Liver (tissue), 9 donors: ENCODE data around the gene PHETA1. TPM values are rescaled to one million over a fixed set of nuclear protein-coding genes. Genes with fewer than 3 reads are reported as not detected.

ENCODE experiments used
- DNase-seq: peaks from one replicate; pipeline ENCODE4 v3.0.0-alpha.2; 2017; ENCODE audit warnings: low spot score
- H3K27ac ChIP-seq, 2 donors: one replicate each; pipeline ENCODE4 v1.7.0; 2013; ENCODE audit warnings: inconsistent platforms in 2 of 2, low read length in 2 of 2, control low read depth in 1 of 2, low read depth in 1 of 2, mild to moderate bottlenecking in 1 of 2
- H3K27me3 ChIP-seq, 4 donors: one replicate each; pipeline versions ENCODE4 v1.6.1 to v1.7.0; 2013; ENCODE audit warnings: low read length in 3 of 4, inconsistent platforms in 1 of 4, mild to moderate bottlenecking in 1 of 4, moderate library complexity in 1 of 4; ENCODE audit not compliant: control insufficient read depth in 4 of 4, insufficient read depth in 4 of 4
- H3K36me3 ChIP-seq, 4 donors: one replicate each; pipeline versions ENCODE4 v1.6.1 to v1.7.0; 2013; ENCODE audit warnings: low read length in 3 of 4, mild to moderate bottlenecking in 3 of 4, low read depth in 1 of 4, moderate library complexity in 1 of 4; ENCODE audit not compliant: control insufficient read depth in 4 of 4, insufficient read depth in 3 of 4
- H3K4me1 ChIP-seq, 4 donors: one replicate each; pipeline versions ENCODE4 v1.6.1 to v1.7.0; 2013; ENCODE audit warnings: low read length in 3 of 4, mild to moderate bottlenecking in 3 of 4, moderate library complexity in 1 of 4; ENCODE audit not compliant: control insufficient read depth in 4 of 4, insufficient read depth in 4 of 4
- H3K4me3 ChIP-seq, 3 donors: one replicate each; pipeline versions ENCODE4 v1.6.1 to v1.7.0; 2013; ENCODE audit warnings: low read length in 3 of 3, control low read depth in 1 of 3, low read depth in 1 of 3, mild to moderate bottlenecking in 1 of 3
- H3K9ac ChIP-seq, 2 donors: one replicate each; pipeline ENCODE4 v1.7.0; 2013; ENCODE audit warnings: low read length in 2 of 2, mild to moderate bottlenecking in 2 of 2, moderate library complexity in 2 of 2, control low read depth in 1 of 2, low read depth in 1 of 2
- H3K9me3 ChIP-seq, 4 donors: one replicate each; pipeline versions ENCODE4 v1.6.1 to v1.7.0; 2013; ENCODE audit warnings: low read length in 3 of 4; ENCODE audit not compliant: control insufficient read depth in 4 of 4
- EGR1 ChIP-seq, 2 donors: IDR thresholded peaks; 2 replicates each; pipeline ENCODE4 v1.6.1; 2016 to 2018; ENCODE audit warnings: antibody characterized with exemption in 2 of 2, low read depth in 2 of 2
- FOXA1 ChIP-seq: IDR thresholded peaks from 2 replicates; pipeline ENCODE4 v1.6.1; 2016; ENCODE audit warnings: antibody characterized with exemption
- FOXA2 ChIP-seq: IDR thresholded peaks from 2 replicates; pipeline ENCODE4 v1.6.1; 2016; ENCODE audit warnings: antibody characterized with exemption
- GABPA ChIP-seq, 2 donors: IDR thresholded peaks in 1 of 2; conservative IDR thresholded peaks in 1 of 2; 2 replicates each; pipeline ENCODE4 v1.6.1; 2016; ENCODE audit warnings: antibody characterized with exemption in 2 of 2, mild to moderate bottlenecking in 1 of 2, moderate library complexity in 1 of 2
- HNF4A ChIP-seq, 2 donors: conservative IDR thresholded peaks; 2 replicates each; pipeline ENCODE4 v1.6.1; 2016; ENCODE audit warnings: antibody characterized with exemption in 2 of 2, mild to moderate bottlenecking in 2 of 2
- HNF4G ChIP-seq: IDR thresholded peaks from 2 replicates; pipeline ENCODE4 v1.6.1; 2016; ENCODE audit warnings: antibody characterized with exemption
- JUND ChIP-seq, 2 donors: IDR thresholded peaks; 2 replicates each; pipeline ENCODE4 v1.6.1; 2016; ENCODE audit warnings: antibody characterized with exemption in 2 of 2
- NR2F2 ChIP-seq: IDR thresholded peaks from 2 replicates; pipeline ENCODE4 v1.6.1; 2016; ENCODE audit warnings: antibody characterized with exemption
- RAD21 ChIP-seq, 2 donors: IDR thresholded peaks; 2 replicates each; pipeline ENCODE4 v1.6.1; 2016; ENCODE audit warnings: antibody characterized with exemption in 2 of 2, mild to moderate bottlenecking in 2 of 2
- SP1 ChIP-seq: IDR thresholded peaks from 2 replicates; pipeline ENCODE4 v1.6.1; 2018; ENCODE audit warnings: antibody characterized with exemption, mild to moderate bottlenecking
- TAF1 ChIP-seq: conservative IDR thresholded peaks from 2 replicates; pipeline ENCODE4 v1.6.1; 2016; ENCODE audit warnings: antibody characterized with exemption, mild to moderate bottlenecking
- YY1 ChIP-seq: IDR thresholded peaks from 2 replicates; pipeline ENCODE4 v1.6.1; 2016; ENCODE audit warnings: antibody characterized with exemption, mild to moderate bottlenecking
- WGBS: extraction: QIAGEN DNeasy Blood & Tissue Kit; methylation state at CpG from one replicate; pipeline ENCODE4 v1.1.7; 2013; 5-methylcytosine and 5-hydroxymethylcytosine counted together
- polyA plus RNA-seq, 2 donors: library from polyadenylated mRNA; stranded (reverse) in 1 of 2; unstranded in 1 of 2; fragments of 200-250 nt in 1 of 2; fragments of >200 nt in 1 of 2; fragmentation: Nextera tagmentation in 1 of 2; extraction: Ambion mirVana in 1 of 2; gene quantifications; one replicate each; pipeline versions ENCODE4 v1.2.1 to v1.2.3, GENCODE V29; 2013 to 2015
- total RNA-seq, 2 donors: library from RNA; depleted of rRNA; stranded (reverse); fragments of >200 nt; gene quantifications; one replicate each; pipeline ENCODE4 v1.2.3, GENCODE V29; 2014
- TF ChIP-seq, protein P1 (sequence below): IDR thresholded peaks from 2 replicates; pipeline ENCODE4 v1.6.1; 2016; ENCODE audit warnings: antibody characterized with exemption
- TF ChIP-seq, protein P2 (sequence below): IDR thresholded peaks from 2 replicates; pipeline ENCODE4 v1.6.1; 2016; ENCODE audit warnings: antibody characterized with exemption, mild to moderate bottlenecking
- TF ChIP-seq, protein P3 (sequence below): IDR thresholded peaks from 2 replicates; pipeline ENCODE4 v1.6.1; 2016; ENCODE audit warnings: antibody characterized with exemption
- donor health status: healthy.
- donor health status: healthy.
- donor health status: healthy.
- donor health status: healthy.
- donor health status: healthy.

PHETA1 gene
- total and polyA plus RNA-seq, 4 donors: 2.4 to 5.7 (median 3.9) TPM

DNA sequence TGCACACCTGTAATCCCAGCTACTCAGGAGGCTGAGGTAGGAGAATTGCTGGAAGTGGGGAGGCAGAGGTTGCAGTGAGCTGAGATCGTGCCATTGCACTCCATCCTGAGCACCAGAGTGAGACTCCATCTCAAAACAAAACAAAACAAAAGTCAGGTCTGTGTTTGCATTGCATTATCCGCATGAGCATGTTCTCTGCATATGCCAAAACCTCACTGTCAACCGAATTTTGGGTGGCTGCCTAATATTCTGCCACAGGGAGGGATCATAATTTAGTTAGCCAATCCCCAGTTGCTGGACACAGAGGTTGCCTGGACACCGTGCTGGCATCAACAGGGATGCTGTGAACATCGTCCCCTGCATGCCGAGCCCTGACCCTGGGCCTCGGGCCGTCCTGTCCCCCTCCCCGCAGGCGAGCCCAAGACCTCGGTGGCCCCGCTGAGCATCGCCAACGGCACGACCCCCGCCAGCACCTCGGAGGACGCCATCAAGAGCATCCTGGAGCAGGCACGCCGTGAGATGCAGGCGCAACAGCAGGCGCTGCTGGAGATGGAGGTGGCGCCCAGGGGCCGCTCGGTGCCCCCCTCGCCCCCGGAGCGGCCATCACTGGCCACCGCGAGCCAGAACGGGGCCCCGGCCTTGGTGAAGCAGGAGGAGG, 49.2 kb downstream of the PHETA1 start:
- WGBS: 93% methylated on average over 32 of the region's 32 CpGs
- no peak overlapping the region for H3K4me3 ChIP-seq
- peaks cover 9 to 57% (median 30%) of the 10 kb centered on the region in 4 donors for H3K36me3 ChIP-seq
- H3K27me3 ChIP-seq: no peaks in the 10 kb centered on the region
- no peaks in the 10 kb centered on the region for H3K9me3 ChIP-seq
- no peak for DNase-seq
- H3K9ac ChIP-seq: no peak overlapping the region
- H3K27ac ChIP-seq: no peak overlapping the region
- no peak for TF ChIP-seq EGR1 (IDR thresholded peaks at IDR 0.05; ENCODE audit: low read depth in 2 of 2)
- no peak for TF ChIP-seq TAF1
- no peak for TF ChIP-seq NR2F2
- TF ChIP-seq, protein P1, sequence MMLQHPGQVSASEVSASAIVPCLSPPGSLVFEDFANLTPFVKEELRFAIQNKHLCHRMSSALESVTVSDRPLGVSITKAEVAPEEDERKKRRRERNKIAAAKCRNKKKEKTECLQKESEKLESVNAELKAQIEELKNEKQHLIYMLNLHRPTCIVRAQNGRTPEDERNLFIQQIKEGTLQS: no peak
- no peak for TF ChIP-seq RAD21 (IDR thresholded peaks at IDR 0.05)
- TF ChIP-seq, protein P2, sequence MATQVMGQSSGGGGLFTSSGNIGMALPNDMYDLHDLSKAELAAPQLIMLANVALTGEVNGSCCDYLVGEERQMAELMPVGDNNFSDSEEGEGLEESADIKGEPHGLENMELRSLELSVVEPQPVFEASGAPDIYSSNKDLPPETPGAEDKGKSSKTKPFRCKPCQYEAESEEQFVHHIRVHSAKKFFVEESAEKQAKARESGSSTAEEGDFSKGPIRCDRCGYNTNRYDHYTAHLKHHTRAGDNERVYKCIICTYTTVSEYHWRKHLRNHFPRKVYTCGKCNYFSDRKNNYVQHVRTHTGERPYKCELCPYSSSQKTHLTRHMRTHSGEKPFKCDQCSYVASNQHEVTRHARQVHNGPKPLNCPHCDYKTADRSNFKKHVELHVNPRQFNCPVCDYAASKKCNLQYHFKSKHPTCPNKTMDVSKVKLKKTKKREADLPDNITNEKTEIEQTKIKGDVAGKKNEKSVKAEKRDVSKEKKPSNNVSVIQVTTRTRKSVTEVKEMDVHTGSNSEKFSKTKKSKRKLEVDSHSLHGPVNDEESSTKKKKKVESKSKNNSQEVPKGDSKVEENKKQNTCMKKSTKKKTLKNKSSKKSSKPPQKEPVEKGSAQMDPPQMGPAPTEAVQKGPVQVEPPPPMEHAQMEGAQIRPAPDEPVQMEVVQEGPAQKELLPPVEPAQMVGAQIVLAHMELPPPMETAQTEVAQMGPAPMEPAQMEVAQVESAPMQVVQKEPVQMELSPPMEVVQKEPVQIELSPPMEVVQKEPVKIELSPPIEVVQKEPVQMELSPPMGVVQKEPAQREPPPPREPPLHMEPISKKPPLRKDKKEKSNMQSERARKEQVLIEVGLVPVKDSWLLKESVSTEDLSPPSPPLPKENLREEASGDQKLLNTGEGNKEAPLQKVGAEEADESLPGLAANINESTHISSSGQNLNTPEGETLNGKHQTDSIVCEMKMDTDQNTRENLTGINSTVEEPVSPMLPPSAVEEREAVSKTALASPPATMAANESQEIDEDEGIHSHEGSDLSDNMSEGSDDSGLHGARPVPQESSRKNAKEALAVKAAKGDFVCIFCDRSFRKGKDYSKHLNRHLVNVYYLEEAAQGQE: no peak
- TF ChIP-seq FOXA1: no peak
- no peak for TF ChIP-seq SP1
- TF ChIP-seq JUND (IDR thresholded peaks at IDR 0.05): no peak
- no peak for TF ChIP-seq GABPA (IDR thresholded peaks at IDR 0.05 in 1 of 2, conservative IDR thresholded peaks at IDR 0.05 in 1 of 2)
- no peak for TF ChIP-seq HNF4A (conservative IDR thresholded peaks at IDR 0.05)
- no peak for TF ChIP-seq FOXA2
- TF ChIP-seq, protein P3, sequence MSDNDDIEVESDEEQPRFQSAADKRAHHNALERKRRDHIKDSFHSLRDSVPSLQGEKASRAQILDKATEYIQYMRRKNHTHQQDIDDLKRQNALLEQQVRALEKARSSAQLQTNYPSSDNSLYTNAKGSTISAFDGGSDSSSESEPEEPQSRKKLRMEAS: no peak
- no peaks in the 10 kb centered on the region for H3K4me1 ChIP-seq

DNA sequence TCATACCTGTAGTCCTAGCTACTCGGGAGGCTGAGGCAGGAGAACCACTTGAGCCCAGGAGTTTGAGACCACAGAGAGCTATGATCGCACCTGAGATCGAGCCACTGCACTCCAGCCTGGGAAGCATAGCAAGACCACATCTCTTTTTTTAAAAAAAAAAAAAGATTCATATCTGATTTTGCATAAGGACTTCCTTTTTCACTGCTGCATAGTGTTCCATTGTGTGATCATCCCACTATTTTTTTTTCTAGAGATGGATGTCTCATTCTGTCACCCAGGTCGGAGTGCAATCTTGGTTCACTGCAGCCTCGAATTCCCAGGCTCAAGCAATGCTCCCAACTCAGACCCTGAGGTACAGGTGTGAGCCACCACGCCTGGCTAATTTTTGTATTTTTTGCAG, 50.4 kb downstream of the PHETA1 start:
- H3K9me3 ChIP-seq: no peaks in the 10 kb centered on the region
- WGBS: 94% methylated on average over 6 of the region's 6 CpGs
- no peaks in the 10 kb centered on the region for H3K4me1 ChIP-seq
- TF ChIP-seq JUND (IDR thresholded peaks at IDR 0.05): no peak
- no peak for TF ChIP-seq FOXA2
- no peak for TF ChIP-seq HNF4A (conservative IDR thresholded peaks at IDR 0.05)
- no peak for TF ChIP-seq HNF4G
- TF ChIP-seq, protein P1: no peak
- no peak for TF ChIP-seq YY1
- no peak for TF ChIP-seq NR2F2
- peaks cover 9 to 60% (median 32%) of the 10 kb centered on the region in 4 donors for H3K36me3 ChIP-seq
- H3K27me3 ChIP-seq: no peaks in the 10 kb centered on the region
- no peak for DNase-seq
- H3K27ac ChIP-seq: no peak overlapping the region
- no peak overlapping the region for H3K9ac ChIP-seq
- H3K4me3 ChIP-seq: no peak overlapping the region
